ENCODE measurements around the gene RDH5. TPM values are rescaled to one million over a fixed set of nuclear protein-coding genes. Genes with fewer than 3 reads are reported as not detected.

RDH5 gene
- total RNA-seq, 1 experiment from 2014 or later, result 6.2 TPM

DNA sequence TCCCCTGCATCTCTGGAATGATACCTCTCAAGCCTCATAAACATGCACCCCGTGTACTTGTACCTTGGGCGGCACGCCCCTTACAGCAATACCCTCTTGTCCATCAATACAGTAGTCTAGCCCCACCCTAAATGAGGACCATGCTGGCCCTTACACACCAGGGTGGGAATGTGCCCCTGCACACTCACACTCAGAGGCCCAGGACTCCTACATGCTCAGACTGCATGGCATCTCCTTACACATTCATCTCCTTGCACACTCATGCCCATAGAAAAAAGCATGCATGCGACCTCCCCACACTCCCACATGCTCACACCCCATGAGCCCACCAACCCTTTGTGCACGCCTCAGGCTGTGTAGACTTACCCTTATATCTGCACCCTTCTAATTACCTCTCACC, 34.5 kb upstream of the RDH5 start:
- intact Hi-C loops (cut with micrococcal nuclease), result no loop called here
- RAD21 ChIA-PET (ENCODE audit: low non-redundant PET in 1 of 2, low total read pairs in 2 of 2, uncharacterized antibody in 2 of 2, unreplicated experiment in 2 of 2), result no interaction called here
- H3K36me3 ChIP-seq (ENCODE audit: control insufficient read depth in 1 of 2, insufficient read depth in 2 of 2, low read length in 2 of 2), result no peaks in the 10 kb centered on the region

More for the DNA sequence above, 34.5 kb upstream of the RDH5 start:
- H3K27ac ChIP-seq (ENCODE audit: low read depth, low read length), result no peak overlapping the region
- H3K9me3 ChIP-seq (ENCODE audit: control insufficient read depth in 1 of 2, insufficient read depth in 1 of 2, low read depth in 1 of 2, low read length in 2 of 2), result no peaks in the 10 kb centered on the region
- H3K4me2 ChIP-seq (ENCODE audit: low read length), result no peak overlapping the region
- H4K20me1 ChIP-seq (ENCODE audit: insufficient read depth), result no peaks in the 10 kb centered on the region
- no peak overlapping the region for H3K4me3 ChIP-seq (replicated peaks in 1 of 2; ENCODE audit: low read depth in 1 of 2, low read length in 2 of 2)
- ChIA-PET CTCF (no interaction called here), POLR2A (no interaction called here)
- no TSS peak for BruUV-seq (replicated peaks)
- no peak overlapping the region for H2AFZ ChIP-seq (ENCODE audit: low read depth, low read length, poor library complexity, severe bottlenecking)
- DNase-seq (ENCODE audit: low read depth, low spot score) (no peak), ATAC-seq (no peak)
- no peaks in the 10 kb centered on the region for H3K9me2 ChIP-seq (ENCODE audit: insufficient read depth)
- peaks cover 7 to 24% of the 10 kb centered on the region in 2 experiments for H3K4me1 ChIP-seq (ENCODE audit: control insufficient read depth in 1 of 2, insufficient read depth in 2 of 2, low read length in 2 of 2)
- H3K79me2 ChIP-seq (ENCODE audit: insufficient read depth, low read length), result 0 out of 2 replicates have a peak, but pooled peaks cover 5% of the 10 kb centered on the region
- H3K9ac ChIP-seq (ENCODE audit: low read length), result no peak overlapping the region
- TF ChIP-seq SRF (IDR thresholded peaks at IDR 0.05; ENCODE audit: low read depth), result no peak
- TF ChIP-seq, protein P1, sequence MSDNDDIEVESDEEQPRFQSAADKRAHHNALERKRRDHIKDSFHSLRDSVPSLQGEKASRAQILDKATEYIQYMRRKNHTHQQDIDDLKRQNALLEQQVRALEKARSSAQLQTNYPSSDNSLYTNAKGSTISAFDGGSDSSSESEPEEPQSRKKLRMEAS (IDR thresholded peaks at IDR 0.05), result no peak
- TF ChIP-seq, protein P2, sequence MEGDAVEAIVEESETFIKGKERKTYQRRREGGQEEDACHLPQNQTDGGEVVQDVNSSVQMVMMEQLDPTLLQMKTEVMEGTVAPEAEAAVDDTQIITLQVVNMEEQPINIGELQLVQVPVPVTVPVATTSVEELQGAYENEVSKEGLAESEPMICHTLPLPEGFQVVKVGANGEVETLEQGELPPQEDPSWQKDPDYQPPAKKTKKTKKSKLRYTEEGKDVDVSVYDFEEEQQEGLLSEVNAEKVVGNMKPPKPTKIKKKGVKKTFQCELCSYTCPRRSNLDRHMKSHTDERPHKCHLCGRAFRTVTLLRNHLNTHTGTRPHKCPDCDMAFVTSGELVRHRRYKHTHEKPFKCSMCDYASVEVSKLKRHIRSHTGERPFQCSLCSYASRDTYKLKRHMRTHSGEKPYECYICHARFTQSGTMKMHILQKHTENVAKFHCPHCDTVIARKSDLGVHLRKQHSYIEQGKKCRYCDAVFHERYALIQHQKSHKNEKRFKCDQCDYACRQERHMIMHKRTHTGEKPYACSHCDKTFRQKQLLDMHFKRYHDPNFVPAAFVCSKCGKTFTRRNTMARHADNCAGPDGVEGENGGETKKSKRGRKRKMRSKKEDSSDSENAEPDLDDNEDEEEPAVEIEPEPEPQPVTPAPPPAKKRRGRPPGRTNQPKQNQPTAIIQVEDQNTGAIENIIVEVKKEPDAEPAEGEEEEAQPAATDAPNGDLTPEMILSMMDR (IDR thresholded peaks at IDR 0.05 in 2 of 3, conservative IDR thresholded peaks at IDR 0.05 in 1 of 3; ENCODE audit: borderline replicate concordance in 1 of 3, insufficient read depth in 1 of 3, low read depth in 2 of 3, low read length in 2 of 3), result no peak
- no peak for TF ChIP-seq RAD21 (IDR thresholded peaks at IDR 0.05; ENCODE audit: low read depth)
- TF ChIP-seq POLR2A (IDR thresholded peaks at IDR 0.05; ENCODE audit: borderline replicate concordance, extremely low read depth, insufficient read depth, insufficient read length), result no peak
- TF ChIP-seq EGR1 (IDR thresholded peaks at IDR 0.05; ENCODE audit: low read depth), result no peak
- TF ChIP-seq ZNF274 (IDR thresholded peaks at IDR 0.05; ENCODE audit: low read depth, low read length), result no peak
- no peak for TF ChIP-seq EZH2 (IDR thresholded peaks at IDR 0.05)
- TF ChIP-seq SP1 (IDR thresholded peaks at IDR 0.05; ENCODE audit: low read depth), result no peak
- no peak for TF ChIP-seq ELF1 (IDR thresholded peaks at IDR 0.05; ENCODE audit: borderline replicate concordance, low read depth)
- TF ChIP-seq FOSL1 (IDR thresholded peaks at IDR 0.05; ENCODE audit: low read depth), result no peak
- TF ChIP-seq POLR2AphosphoS5 (IDR thresholded peaks at IDR 0.05; ENCODE audit: low read depth, low read length), result no peak
- TF ChIP-seq, protein P3, sequence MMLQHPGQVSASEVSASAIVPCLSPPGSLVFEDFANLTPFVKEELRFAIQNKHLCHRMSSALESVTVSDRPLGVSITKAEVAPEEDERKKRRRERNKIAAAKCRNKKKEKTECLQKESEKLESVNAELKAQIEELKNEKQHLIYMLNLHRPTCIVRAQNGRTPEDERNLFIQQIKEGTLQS (IDR thresholded peaks at IDR 0.05), result no peak
- TF ChIP-seq, protein P4, sequence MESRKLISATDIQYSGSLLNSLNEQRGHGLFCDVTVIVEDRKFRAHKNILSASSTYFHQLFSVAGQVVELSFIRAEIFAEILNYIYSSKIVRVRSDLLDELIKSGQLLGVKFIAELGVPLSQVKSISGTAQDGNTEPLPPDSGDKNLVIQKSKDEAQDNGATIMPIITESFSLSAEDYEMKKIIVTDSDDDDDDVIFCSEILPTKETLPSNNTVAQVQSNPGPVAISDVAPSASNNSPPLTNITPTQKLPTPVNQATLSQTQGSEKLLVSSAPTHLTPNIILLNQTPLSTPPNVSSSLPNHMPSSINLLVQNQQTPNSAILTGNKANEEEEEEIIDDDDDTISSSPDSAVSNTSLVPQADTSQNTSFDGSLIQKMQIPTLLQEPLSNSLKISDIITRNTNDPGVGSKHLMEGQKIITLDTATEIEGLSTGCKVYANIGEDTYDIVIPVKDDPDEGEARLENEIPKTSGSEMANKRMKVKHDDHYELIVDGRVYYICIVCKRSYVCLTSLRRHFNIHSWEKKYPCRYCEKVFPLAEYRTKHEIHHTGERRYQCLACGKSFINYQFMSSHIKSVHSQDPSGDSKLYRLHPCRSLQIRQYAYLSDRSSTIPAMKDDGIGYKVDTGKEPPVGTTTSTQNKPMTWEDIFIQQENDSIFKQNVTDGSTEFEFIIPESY (IDR thresholded peaks at IDR 0.05; ENCODE audit: extremely low read depth, insufficient replicate concordance, low read length), result no peak
- TF ChIP-seq EZH2phosphoT487 (IDR thresholded peaks at IDR 0.05; ENCODE audit: borderline replicate concordance), result no peak
- no peak for TF ChIP-seq TCF7L2 (IDR thresholded peaks at IDR 0.05; ENCODE audit: borderline replicate concordance, extremely low read depth, insufficient read depth, insufficient read length)
- no peak for TF ChIP-seq SIN3A (IDR thresholded peaks at IDR 0.05; ENCODE audit: low read depth)
- H3K27me3 ChIP-seq (ENCODE audit: insufficient read depth, low read length), result no peaks in the 10 kb centered on the region
